Stimulated activated CD4-positive, alpha-beta T cell treated with anti-CD3 and anti-CD28 coated beads, Interleukin-15, amount 100 ng/mL, for 48 hours (primary cell): Measurements from ENCODE around the gene SLC26A6.

ENCODE experiments used
- DNase-seq, 2 donors: peaks; one replicate each; pipeline ENCODE4 v3.0.0-alpha.2; 2020; ENCODE audit warnings: low read depth in 2 of 2

The SLC26A6 gene

DNA sequence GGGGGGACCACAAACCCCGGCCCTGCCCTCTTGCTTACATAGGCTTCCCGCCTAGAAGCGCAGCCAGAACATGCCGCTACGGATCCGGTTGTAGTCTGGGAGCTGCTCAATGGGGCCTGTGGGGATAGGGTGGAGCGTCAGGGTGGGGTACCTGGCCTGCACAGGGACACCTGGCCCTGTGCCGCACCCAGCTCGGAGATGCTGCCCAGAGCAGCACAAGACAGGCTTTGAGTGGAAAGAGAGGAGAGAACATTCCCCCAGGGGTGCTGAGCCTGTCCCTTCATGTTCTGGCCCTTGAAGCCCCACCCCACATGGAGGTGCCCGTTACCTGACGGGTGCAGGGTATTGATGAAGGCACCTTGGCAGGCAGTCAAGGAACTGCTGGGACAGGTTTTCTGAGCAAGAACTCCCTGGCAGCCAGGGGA is 36.2 kb downstream of the SLC26A6 start:
- no peak for DNase-seq

DNA sequence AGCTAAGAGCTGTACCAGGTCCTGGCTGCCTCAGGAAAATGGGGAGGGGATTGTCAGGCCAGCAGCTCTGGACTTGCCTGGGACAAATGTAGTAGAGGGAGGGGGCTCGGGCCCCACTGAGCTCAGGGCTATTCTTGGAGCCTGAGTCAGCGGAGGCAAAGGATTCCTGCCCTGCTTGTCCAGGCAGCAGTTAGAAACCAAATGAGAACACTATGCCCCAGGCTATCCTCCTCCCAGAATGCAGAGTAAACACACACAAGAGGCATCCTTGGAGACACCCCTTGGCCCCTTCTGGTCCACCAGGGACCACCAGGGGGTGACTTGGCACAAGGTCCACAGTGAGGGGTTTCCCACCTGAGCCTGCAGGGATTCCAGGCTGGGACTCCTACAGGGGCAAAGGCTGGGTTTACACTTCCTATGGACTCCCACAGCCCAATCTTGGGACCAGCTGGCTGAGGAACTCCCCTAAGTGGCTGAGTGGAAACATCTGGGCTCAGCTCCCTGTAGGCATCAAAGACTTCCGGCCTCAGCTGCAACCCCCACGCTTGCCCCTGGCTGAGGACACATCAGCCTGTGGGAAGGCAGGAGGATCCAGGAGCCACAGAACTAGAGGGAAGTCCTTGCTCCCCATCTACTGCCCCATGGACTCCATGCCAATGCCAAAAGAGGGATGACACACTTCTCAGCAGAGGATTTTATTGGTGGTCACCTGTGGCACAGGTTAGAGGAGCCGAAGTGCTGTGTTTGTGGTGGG is 36.8 kb downstream of the SLC26A6 start:
- DNase-seq, result no peak

DNA sequence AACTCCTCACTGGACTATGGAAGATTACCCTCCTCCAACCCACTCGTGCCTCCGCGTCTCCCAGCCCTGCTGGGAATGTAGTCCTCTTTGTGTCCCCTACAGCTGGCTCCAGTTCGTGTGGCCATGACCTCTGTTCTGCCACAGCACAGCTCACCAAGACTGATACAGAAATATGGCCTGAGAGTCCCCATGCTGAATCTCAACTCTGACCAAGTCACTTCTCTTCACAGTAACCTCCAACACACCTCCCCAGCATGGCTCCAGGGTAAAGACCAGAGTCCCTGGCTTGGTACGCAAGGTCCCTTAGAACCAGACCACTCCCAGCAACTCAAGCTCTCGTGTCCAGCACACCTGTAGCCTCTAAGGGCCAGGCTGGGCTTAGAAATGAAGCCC is 37.9 kb downstream of the SLC26A6 start:
- no peak for DNase-seq

DNA sequence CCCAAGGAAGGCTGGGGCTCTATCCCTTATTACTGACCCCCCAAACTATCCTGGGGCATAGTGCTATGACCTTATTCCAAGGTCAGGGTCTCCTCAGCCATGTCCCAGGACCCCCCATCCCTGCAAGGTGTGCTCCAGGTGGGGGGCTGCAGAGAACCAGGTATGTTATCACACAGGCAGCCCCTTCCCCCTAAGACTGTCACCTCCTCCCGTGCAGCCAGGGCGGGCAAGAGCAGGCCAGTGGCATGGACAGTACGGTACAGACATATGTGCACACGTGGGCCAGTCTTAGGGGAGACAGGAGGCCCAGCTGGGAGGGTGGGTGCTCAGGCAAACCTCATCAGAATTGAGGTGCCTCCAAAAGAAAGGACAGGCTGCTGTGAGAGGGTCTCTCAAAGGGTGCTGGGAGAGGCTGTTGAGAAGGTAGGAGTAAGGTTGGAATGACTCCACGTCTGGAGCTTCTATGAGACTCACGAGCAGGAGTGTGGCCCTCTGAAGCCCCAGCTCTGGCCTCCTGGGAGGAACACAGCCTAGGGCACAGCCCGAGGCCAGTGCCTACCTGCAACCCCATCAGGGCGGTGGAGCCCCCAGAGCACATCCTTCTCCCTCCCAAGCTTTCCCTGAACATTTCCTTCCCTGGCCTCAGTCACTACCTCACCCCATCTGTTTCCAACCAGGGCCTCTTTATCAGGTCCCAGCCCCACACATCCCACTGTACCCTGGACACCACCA is 38.4 kb downstream of the SLC26A6 start:
- no peak for DNase-seq

DNA sequence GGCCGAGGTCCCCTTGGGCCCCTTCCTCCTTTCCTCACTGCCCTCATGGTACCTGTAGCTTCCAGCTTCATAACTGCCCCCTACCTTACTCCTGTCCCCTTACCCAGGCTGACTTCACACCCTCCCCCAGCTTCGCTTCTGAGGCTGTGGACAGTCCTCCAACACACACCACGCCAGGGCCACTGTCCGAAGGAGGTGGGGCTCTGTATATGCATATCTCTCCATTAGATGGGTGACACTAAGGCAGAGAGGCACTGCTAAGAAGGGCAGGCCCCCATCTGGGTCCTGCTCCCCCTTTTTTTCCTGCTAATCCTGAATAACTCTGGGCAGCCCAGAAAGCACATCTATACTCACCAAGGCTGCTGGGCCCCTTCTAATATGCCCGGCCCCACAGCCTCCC is 39.1 kb downstream of the SLC26A6 start:
- DNase-seq, result no peak

DNA sequence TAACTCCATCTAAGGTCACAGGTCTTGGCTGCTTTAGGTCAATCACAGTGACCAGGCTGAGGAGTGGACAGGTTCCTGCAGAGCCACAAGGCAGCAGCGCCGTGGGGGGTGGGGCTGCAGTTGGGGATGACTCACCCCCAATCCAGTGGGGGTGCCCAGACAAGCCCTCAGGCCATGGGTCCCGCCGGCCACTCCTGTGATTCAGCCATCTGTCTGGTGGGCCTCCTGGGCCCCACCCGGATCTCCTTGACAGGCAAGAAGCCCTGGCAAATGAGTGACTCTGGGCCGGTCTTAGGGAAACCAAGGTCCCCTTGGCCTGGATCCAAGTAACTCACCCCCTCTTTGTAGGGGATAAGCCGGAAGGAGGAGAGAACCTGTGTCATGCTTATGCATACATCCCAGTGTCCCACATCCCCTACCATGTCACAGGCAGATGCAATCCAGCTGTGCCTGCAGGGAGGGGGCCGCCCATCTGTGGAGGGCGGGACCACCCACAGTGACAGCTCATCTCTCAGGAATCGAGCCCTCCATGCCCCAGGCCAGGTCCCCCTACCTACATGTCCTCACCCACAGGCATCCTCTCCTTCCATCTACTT is 39.6 kb downstream of the SLC26A6 start:
- no peak for DNase-seq

DNA sequence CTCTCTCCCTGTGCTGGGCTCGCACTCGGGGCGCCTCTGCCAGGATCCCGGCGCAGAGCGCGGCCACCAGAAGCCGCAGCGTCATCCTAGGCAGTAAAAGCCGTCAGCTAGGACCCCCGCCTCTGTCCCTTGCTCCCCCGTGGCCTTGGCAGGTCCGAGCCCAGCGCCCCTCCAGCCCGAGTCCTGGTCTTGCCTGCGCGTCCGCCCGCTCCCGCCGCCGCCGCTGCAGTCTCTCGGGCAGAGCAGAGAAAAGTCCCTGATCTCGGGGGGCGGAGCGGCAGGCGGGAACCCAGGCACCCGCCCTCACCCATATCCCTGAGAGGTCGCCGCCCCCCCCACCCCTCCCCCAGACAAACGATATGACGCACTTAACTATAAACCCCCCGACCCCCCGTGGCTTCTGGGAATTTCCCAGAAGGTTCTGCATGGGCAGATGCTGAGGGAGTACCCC is 40.2 kb downstream of the SLC26A6 start, which contains the start of gene COL7A1:
COL7A1 (minus strand) TSS at position 255 of the 451 bp plus-strand sequence; CDS start at position 85, 170 bp downstream.
- DNase-seq, result no peak

DNA sequence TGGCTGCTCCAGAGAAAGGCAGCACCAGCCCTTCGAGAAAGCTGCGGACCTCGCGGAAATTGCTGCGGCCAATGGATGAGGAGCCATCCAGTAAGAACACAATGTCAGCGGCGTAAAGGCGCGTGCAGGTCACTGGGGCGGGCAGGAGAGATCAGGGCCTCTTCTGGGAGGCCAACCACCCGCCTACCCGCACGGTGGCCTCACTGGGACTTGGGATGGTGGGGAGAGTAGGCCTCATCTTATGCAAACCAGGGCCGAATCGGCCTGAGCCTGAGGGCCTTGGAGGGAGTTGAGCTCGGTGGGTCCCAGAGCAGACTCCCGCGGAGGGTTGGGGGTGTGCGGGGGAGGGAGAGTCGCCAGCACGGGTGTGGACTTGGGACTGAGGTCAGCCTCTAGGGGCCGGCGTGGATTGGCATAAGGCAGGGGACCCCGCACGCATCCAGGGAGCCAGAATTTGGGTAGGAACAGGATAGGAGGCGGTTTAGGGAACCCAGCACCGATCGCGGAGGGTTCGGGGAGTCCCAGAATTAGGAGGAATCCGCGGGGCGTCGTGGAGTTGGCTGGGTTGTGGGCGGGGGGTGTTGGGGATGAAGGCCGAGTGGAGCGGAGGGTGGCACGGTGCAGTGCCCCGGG is 40.7 kb downstream of the SLC26A6 start:
- DNase-seq, result no peak

DNA sequence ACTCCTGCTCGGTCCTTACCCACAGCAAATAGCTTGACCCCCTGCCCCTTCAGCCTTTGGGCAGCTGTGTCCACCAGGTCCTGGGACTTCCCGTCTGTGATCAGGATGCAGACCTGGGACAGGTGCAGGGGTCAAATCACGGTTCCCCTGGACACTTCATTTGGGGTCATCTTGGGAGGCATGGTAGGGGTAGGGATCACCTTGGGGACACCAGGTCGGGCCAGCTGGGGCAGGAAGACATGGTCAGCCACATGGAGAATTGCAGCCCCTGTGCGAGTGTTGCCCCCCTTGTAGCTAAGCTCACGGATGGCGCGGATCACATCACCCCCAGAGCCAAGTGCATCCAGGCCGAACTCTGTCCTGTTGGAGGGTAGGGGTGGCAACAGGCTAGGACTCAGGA is 41.9 kb downstream of the SLC26A6 start:
- DNase-seq, result no peak

DNA sequence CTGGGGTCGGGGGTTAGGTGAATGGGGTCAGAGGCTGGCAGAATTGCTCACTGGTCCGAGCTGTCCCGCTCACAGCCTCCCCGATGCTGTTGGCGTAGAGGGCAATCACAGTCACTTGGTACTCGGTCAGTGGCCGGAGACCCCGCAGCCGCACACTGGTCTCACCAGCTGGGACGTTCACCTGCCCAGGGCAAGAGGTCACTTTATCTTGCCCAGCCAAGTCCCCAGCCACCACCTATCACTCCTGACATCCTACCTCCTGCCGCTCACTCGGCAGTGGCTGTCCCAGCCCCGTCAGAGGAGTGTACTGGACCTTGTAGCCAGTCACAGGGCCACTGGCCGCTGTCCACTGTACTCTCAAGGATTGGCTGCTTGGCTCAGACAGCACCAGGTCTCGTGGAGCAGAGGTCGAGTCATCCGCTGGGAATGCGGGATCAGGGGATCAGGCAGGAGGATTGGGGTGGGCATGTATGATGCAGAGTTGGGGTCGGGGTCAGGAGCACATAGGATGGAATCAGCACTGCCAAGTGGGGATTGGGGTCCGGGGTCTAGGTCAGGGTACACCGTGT is 42.7 kb downstream of the SLC26A6 start:
- no peak for DNase-seq

DNA sequence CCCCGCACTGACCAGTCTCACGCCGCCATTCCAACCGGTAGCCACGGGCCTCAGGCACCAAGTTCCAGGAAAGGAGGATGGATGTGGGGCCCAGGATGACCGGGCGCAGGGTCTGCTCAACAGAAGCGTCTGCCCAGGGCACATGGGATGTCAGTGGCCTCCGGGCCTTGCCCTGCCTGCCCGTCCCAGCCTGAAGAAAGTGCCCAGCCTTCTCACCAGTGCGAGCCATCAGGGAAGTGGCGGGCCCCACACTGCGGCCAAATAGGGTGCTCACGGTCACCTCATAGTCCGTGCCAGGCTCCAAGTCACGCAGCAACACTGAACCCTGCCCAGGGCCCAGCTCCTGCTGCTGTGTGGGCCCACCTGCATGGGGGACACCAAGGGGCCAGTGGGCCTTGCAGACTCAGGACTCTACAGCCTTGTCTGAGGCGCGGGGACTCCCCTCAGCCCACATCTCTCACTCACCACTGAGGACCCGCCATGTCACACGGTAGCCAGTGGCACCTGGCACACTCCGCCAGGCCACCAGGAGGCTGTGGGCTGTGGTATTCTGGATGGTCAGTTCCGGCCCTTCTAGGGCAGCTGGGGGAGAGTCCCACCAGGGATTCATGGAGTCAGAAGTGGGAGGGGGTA is 43.3 kb downstream of the SLC26A6 start:
- DNase-seq, result no peak

DNA sequence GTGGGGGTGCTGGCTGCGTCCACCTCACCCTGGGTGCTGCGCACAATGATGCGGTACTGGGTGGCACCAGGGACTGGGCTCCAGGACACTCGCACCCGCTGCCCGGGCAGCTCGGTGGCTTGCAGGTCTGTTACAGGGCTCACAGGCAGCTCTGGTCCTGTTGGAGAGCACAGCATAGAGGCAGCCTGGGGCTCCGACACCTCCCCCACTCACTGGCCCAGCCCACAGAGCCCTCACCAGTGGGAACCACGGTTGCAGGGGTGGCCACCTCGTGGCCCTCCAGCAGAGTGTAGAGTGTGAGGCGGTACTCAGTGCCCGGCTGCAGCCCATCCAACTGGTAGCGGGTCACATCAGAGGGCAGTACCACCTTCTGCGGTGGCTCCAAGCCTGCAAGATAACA is 43.8 kb downstream of the SLC26A6 start:
- DNase-seq, result no peak

DNA sequence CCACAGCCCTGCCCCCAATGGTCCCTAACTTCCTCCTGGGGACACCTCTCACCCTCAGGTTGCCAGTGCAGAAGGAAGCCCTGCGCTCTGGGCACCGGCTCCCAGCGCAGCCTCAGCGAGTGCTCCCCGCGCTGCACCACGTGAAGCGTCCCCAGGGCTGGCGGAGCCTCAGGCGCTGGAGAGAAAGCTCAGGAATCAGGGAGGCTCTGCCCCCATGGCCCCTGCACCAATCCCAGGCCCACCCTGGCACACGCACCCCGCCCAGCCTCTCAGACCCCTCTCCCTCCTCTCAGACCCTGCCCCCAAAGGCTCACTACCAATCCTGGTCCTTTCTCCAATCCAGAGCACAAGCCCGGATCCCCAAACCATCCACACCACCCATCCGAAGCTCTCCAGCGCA is 47.0 kb downstream of the SLC26A6 start:
- DNase-seq, result no peak

DNA sequence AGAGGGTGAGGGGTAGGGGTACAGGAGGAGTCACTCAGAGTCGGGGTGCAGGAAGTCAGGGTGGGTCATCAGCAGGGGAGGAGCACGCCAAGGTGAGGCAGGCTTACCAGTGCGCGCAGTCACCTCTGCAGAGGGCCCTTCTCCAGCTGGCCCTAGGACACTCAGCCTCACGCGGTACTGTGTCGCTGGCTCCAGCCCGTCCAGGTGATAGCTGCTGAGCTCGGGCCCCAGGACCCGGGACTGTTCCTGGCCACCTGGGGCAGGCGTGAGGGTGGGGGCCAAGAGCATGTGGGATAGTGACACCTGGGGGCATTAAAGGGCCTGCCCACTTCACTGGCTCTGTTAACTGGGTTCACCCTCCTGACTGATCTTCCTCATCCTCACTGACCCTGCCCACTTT is 47.6 kb downstream of the SLC26A6 start:
- DNase-seq, result no peak

DNA sequence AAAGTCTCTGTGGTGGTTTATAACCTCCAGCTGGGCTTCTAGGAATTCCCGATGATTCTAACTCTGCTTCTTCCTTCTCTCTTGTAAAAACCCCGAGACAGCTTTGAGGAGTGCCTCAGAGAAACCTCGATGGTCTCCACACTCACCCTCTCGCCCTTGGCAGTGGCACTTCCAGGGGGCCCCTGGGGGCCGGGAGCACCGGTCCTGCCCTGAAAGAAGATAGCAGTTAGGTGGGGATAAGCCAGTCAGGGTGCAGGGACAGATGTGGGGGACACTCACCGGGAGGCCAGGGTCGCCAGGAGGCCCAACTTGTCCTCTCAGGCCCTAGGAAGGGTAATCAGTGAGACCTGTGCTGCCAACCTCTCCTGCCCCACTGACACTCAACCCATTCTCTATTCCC is 49.9 kb downstream of the SLC26A6 start:
- DNase-seq, result no peak

DNA sequence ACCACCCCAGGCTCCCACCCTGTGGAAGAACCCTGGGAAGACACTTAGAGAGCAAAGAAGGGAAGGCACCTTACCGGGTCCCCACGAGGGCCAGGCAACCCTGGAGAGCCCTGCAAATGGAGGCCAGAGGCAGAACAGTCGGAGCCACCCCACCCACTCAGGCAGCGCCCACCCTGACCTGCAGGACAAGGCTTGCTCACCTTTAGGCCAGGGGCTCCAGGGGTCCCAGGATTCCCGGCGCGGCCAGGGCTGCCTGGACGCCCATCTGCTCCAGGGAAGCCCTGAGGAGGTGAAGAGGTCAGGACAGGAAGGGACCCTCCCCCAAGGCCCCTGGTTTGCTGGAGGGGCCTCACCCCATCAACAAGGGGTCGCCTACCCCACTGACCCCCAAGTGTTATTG is 50.4 kb downstream of the SLC26A6 start:
- no peak for DNase-seq

DNA sequence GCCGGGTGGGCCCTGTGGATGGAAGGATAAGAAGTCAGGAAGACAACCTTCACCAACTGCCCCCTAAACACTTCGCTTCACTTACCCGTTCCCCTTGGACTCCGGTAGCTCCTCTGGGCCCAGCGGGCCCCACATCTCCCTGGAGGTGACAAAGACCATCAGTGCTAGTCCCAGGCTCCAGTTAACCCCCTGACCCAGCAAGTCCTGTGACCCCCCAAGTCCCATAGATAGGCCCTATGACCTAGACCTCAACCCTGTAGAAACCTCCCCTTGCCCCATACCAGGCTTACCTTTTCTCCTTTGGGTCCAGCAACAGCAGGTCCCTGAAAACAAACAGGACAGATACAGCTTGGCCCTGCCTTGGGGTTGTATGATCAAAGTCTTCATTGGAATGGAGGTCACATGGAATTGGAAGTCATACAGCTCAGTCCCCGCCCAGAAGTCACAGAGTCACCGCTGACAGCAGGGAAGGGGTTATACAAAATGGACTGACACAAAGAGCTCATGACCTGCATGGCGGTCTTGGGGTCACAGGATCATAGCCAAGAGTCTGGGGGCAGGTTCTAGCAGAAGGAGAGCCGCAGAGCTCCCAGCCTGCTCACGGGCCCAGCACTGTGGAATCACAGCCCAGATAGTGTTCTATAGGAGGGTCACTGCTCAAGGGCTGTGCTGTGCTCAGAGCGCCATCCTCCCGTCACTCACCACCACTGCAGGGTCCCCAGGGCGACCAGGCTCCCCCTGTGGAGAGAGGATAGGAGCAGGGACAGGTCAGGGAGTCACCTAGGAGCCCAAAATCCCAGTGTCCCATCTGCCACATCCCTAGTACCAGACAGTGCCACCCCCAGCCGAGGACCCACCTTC is 53.4 kb downstream of the SLC26A6 start:
- no peak for DNase-seq

DNA sequence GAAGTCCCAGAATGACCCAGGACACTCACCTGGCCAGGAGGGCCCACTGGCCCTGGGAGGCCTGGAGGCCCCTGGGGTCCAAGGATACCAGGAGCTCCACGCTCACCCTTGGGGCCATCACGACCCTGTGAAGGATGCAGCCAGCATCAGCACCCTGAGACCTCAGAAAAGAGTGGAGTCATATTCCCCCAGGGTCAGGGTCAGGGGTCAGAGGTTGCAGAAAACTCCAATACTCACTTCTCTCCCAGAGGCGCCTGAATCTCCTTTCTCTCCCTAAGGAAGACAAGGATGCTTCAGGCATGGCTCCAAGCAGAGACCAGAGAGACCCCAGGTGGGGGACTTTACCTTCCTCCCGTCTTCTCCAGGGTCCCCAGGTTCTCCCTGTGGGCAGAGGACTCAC is 58.6 kb downstream of the SLC26A6 start:
- DNase-seq, result no peak
